GM21717 (cell line): ENCODE measurements around the gene PTPRA.
"Not testable (repeated sequence)": the region's sequence is repeated elsewhere in the genome, so short reads cannot be mapped to it uniquely, and the experiment has no call there.

ENCODE experiments used
- ATAC-seq: cut with Tn5 transposase; IDR thresholded peaks from one replicate; pipeline ENCODE4 v1.9.1; 2021; ENCODE audit warnings: mild to moderate bottlenecking, moderate library complexity; ENCODE audit not compliant: unreplicated experiment

Gene PTPRA

DNA sequence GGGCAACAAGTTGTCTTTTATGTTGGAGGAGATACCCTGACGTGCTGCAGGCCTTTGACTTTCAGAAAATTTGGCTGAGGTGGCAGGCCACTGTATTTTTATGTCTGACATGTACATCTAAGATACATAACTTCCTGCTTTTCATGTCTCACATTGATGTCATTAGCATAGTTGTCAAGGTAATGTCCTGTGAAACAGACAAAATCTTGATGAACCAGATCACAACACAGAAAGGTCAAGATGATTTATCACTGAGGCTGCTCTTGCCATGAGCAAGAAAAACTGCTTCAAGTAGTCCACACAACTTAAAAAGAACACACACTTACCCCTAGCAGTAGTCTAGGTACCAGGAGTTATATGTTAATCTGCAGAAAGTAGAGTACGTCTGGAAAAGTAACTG is 120.0 kb downstream of the PTPRA start:
- no peak for ATAC-seq

DNA sequence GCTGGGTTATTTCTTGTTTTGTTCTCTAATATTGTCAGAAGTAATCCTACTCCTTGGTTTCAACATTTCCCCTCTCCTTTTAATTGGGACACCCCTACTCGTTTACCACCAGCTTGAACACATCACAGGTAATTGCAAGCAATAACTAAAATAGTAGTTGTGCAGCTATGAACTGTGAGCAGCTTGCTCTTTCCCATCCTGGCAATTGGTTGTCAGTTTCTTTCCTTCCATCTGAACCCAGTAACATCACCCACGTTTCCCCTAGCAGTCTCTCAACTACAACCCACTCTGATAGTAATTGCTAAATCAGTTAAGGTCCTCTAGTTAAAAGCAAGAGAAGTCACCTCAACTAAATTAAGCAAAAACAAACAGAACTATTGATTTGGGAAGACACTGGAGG is 122.5 kb downstream of the PTPRA start:
- no peak for ATAC-seq

DNA sequence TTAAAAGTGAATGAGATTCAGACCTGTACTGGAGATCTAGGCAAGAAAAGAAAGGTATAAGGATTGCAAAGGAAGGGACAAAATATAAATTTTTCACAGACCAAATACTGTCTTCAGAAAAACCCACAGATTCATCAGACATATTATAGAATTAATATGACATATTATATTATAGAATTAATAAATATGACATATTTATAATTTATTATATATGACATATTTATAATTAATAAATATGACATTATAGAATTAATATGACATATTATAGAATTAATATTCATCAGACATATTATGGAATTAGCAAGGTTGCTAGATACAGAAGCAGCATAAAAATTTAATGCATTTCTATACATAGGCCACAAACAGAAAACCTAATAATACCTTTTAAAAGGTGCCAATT is 125.4 kb downstream of the PTPRA start:
- ATAC-seq: no peak

DNA sequence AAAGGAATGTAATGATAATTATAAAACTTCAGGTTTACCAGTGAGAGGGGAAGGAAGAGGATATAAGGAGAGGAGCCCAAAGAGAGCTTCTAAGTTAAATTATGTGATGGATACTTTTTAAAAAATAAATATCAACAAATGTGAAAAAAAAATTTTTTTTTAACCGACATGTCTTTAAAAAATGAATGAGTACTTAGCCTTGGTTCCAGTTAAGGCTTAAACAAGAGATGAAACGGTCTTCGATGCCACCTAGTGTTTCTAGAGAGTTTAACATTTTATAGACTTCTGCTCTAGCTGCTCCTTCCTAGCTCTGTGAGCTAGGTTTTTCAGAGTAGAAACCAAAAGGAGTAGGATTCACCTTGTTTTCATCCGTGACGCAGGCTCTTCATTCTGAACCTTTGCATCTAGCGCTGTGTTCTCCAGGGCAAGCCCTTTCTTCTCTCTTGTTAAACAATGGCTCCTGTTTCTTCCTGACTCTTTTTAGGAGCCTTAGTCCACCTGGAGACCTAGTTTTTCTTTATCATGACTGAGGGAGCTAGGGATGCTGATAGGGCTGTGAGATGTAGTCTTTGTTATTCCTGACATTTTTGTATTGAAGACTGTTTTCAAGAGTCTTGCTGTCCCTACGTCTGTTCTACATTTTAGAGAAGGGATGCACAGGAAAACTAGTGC is 127.7 kb downstream of the PTPRA start:
- no peak for ATAC-seq

DNA sequence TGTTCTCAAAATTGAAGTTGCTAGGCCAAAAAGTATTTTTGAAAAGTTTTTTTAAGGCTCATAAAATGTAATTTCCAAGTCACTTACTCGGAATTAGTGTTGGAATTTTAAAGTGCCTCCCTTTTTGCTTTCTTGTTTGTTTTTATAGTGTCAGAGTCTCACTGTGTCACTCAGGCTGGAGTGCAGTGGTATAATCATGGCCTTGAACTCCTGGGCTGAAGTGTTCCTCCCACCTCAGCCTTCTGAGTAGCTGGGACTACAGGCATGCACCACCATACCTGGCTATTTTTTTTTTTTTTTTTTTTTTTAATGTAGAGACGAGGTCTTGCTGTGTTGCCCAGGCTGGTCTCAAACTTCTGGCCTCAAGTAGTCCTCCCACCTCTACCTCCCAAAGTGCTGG is 130.1 kb downstream of the PTPRA start:
- no peak for ATAC-seq

DNA sequence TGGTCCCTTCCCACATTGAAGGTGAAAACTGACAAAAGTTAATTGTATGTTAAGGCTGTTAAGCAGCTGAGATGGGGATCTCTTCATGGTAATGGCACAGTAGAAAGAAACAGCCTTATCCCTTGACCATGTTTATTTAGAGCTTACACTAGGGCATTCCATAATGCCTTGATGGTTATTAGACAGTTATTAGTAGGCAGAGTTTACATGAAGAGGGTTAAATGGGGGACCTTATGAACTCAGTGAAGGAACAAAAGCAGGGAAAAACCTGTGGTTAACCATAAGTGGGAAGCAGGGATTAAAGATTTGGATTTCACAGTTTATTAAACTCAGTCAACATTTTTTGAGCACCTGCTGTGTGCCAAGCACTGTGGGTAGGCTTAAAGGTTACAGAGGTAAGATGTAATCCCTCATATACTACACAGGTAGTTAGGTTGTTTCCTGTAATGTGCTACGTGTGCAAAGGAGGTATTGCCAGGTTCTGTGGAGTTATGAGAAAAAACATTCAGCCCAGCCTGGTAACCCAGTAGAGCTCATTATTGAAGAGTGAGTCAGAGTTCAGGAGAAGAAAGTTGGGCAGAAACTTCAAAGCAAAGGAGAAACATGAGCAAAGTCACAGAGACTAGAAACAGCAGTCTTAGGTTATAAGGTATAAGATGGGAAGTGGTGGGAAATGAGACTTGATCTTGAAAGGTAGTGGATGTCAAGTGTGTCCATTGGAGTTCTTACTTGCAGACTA is 137.9 kb downstream of the PTPRA start:
- ATAC-seq: no peak

DNA sequence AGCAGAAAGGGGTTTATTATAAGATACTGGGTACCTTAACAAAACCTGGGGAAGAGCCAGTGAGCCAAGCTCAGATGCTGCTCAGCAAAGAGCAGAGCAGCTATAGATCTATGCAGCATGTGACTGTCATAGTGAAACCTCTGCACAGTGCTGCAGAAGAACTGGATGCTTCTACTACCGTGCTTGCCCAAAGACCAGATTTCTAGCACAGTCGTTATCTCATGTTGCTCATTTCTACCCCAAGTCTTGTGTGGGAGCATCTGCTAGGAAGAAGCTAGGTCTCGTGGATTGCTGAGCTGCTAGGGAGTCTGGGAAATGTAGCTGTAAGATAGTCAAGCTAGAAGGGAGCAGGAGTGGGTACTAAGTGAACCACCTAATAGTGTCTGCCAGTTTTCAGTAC is 138.5 kb downstream of the PTPRA start:
- ATAC-seq: no peak

DNA sequence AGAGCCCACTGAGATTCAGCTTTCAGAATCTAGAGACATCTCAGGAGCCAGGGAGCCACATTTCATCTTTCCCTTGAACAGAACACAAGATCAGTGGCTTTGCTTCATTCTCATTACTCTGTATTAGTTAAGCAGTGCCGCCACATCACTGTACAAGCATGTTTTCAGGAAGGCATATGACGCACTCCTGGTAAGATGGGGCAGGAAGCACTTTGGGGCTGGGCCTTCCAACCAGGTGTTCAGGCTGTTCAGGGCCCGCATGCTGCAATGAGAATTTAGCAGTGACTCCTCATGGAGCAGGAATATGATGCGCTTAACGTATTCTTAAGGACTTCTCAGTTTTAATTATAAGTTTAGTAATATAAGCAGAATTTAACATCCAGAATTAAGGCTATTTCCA is 140.5 kb downstream of the PTPRA start:
- ATAC-seq: no peak

DNA sequence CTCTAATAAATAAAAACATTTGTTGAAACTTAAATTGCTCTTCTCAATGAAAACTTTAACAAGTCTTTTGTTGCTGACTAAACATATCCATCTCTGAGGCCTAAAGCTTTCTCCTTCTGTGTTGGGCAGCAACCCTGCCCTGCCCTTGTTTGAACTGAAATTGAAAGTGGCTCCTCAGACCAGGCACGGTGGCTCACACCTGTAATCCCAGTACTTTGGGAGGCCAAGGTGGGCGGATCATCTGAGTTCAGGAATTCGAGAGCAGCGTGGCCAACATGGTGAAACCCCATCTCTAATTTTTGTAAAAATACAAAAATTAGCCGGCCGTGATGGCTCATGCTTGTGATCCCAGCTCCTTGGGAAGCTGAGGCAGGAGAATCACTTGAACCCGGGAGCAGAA is 140.9 kb downstream of the PTPRA start:
- ATAC-seq: no peak

DNA sequence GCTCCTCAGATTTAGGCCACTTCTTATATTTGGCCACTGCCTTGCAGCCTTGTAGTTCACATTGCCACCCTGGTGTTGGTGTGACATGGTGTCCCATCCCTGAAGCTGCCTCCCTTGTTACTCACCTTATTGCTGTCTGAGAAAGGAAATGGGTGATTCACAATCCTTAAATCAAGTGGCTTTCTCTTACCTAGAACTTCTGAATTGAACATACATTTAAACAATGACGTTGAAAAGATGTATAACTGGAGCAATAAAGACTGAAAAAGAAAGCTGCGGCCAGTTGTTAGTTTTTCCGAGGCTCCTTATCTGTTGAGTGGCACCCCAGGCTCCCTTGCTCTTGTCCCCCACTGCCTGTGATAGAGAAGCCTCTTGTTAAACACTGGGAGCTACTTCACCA is 141.4 kb downstream of the PTPRA start:
- no peak for ATAC-seq

DNA sequence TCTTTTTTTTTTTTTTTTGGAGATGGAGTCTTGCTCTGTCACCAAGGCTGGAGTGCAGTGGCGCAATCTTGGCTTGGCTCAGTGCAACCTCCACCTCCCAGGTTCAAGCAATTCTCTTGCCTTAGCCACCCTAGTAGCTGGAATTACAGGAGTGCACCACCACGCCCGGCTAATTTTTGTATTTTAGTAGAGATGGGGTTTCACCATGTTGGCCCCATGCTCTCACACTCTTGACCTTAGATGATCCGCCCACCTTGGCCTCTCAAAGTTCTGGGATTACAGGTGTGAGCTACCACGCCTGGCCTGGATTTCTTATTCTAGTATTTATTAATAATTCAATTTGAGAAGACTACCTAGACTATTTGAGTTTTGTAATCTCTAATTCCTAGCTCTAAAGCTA is 142.0 kb downstream of the PTPRA start:
- ATAC-seq: not testable (repeated sequence)

DNA sequence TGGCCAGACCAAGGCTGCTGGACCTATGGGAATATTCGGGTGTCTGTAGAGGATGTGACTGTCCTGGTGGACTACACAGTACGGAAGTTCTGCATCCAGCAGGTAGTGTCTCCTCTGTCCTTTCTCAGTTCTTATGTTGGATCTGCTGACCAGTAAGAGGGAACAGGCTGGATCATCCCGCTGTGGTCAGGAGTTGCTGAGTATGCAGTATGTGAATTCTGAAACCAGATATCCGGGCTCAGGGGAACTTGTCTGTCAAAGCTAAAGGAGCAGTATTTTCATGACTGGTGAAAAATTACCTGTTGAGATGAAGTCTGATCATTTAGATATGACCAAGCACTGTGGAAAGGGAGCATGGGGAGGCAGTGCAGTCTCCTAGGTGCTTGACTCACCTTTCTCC is 148.0 kb downstream of the PTPRA start:
- no peak for ATAC-seq

DNA sequence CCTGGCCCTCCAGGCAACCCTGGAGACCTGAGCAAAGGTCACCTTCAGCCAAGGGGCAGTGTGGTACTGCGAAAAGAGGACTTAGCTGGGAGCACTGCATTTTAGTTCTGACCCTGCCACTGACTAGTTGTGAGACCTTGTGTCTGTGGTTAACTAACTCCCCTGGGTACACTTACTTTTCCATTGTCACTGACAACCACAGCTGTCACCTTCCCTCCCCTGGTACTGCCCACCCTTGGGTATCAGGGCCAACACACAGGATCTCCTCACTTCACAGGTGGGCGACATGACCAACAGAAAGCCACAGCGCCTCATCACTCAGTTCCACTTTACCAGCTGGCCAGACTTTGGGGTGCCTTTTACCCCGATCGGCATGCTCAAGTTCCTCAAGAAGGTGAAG is 148.5 kb downstream of the PTPRA start:
- ATAC-seq: no peak

DNA sequence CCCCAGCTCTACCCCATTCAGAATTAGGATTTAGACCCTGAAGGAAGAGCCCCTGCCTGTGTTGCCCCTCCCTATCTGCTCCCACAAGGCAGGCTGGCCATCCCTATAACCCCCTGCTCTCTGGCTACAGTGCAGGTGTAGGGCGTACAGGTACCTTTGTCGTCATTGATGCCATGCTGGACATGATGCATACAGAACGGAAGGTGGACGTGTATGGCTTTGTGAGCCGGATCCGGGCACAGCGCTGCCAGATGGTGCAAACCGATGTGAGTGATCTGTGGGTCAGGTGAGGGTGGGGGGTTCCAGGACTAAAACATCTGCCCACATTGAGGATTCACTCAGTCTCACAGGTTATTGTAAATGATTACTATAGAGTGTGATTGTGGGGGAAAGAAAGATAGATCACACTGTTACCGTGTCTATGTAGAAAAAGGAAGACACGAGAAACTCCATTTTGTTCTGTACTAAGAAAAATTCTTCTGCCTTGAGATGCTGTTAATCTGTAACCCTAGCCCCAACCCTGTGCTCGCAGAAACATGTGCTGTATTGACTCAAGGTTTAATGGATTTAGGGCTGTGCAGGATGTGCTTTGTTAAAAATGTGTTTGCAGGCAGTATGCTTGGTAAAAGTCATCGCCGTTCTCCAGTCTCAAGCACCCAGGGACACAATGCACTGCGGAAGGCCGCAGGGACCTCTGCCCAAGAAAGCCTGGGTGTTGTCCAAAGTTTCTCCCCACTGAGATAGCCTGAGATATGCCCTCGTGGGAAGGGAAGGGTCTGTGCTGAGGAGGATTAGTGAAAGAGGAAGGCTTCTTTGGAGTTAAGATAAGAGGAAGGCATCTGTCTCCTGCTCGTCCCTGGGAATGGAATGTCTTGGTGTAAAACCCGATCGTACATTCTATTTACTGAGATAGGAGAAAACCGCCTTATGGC is 149.5 kb downstream of the PTPRA start:
- ATAC-seq: not testable (repeated sequence)

DNA sequence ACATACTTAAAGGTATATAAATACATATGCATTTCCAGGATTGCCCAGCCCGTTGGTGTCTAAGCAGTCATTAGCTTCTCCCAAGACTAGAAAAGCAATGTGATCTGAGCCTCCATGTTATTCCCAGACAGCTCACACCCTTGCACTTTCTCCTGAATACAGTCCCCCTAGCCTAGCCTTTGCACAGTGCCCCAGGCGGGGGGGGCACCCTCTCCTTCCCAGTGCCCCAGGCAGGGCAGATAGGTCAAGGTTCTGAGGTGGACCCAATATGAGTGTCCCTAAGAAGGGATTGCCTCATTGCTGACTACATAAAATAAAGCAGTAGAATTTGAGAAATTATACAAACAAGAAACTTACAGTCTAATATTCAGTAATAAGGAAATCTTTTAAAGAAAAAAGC is 154.7 kb downstream of the PTPRA start:
- ATAC-seq: no peak

DNA sequence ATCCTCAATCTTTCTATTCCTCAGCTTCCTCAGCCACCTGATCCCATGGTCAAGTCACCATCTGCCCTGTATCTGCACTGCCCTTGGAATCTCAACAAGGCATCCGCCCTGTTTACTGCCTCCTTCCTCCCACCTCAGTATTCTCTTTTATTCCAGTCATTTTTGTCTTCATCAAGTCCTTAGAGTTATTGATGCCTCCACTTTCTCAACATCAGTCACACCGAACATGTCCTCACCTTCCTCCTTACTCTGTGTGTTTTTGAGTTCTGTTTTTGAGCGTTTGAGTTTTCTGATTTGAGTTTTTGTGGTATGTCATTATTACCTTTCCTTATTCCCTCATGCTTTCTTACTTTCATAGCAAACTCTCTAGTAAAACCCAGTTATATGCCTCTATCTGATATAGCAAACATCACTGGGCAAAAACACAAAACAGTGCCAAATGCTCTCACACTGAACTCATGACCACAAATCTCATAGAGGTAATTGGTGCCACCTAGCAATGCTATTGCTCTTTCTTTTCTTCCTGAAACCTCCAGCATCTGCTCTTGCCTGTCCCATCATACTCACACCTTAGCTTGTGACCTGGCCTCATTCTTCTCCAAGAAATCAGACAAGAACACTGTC is 158.4 kb downstream of the PTPRA start:
- no peak for ATAC-seq

DNA sequence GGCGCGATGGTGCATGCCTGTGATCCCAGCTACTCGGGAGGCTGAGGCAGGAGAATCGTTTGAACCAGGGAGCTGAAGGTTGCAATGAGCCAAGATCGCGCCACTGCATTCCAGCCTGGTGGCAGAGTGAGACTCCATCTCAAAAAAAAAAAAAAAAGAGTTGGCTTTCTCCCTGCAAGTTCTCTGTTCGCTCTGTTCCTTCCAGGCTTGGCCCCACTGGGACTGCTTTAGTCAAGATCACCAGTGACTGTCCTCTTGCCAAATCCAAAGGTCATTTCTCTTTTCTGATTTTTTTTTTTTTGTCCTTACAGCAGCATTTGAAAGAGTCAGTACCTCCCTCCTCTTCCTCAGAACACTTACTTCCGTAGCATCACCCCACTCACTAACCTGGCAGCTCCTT is 159.3 kb downstream of the PTPRA start:
- ATAC-seq: no peak

DNA sequence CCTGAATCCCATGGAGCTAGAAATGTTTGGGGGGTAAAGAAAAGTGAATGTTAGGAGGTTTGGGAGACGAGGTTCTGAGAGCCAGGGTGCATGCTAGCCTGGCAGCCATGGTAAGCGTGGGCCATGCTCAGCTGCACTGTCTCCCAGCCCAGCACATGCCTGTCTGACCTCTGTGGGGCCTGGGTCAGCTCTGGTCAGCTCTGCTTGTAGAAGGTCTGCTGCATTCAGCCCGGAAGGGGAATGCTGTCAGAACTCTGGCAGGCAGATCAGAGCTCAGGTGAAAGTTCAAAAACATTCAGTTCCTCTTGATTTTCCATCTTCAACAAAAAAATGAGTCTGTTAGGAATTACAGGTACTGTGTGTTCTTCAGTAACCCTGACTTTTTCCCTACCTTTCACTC is 164.4 kb downstream of the PTPRA start:
- ATAC-seq: no peak

DNA sequence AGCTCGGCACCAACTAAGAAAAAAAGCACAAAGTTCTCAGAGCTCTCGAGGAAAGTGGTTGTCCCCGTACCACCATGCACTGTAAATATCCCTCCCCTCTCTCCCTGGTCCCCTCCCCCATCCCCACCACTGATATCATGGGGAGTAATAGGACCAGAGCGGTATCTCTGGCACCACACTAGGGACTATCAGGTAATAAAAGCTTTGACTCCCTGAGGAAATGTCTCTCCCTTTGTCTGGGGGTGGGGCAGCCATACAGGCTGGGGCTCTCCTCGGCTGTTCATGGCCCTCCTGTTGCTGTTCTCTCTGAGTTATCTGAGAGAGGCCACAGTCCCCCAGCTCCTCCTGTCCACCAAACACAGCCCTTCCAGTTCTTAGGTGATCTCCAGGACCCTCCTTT is 165.2 kb downstream of the PTPRA start:
- no peak for ATAC-seq

DNA sequence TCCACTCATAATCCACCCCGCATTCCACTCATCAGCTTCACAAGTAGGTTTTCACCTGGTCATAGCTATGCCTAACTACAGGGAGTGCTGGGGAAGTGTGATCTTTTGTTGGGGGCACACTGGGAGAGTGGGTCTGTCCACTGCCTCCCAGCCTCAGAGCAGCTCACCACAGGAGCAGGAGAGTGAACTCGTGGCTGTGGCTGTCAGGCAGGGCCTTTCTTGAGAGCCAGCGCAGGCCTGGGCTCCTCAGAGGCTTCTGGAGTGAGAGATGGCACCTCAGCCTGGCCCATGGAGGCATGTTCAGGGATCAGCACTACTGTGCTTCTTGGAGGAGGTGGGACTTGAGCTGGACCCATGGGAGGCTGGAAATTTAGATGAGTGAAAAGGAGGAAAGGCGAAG is 166.1 kb downstream of the PTPRA start:
- no peak for ATAC-seq

DNA sequence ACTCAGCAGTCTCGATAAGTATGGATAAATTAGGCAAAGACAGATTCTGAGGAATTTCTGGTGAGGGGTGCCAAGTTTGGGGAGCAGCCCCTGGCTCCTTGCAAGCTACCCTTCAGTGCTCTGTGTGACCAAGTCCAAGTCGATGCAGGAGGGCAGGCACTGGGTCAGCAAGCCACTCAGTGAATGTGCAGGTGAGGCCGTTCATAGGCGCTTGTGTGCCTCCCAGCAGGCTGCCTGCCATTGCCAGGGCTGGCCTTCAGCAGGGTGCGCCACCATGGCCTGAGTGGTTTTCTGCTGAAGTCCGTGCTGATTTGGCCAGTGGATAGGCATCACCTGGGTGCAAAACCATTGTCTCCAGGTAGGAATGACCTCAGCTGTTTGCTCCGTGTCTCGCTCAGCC is 166.8 kb downstream of the PTPRA start:
- no peak for ATAC-seq
